ENCODE measurements around the gene KCTD1.

The KCTD1 gene

GRCh38 chr18:26464128-26465011 is 84.0 kb downstream of the KCTD1 start:
- no peak for TF ChIP-seq CTCF (IDR thresholded peaks at IDR 0.05)

GRCh38 chr18:26462355-26462754 is 86.0 kb downstream of the KCTD1 start:
- TF ChIP-seq CTCF (IDR thresholded peaks at IDR 0.05), result no peak

GRCh38 chr18:26461405-26461804 is 86.9 kb downstream of the KCTD1 start:
- no peak for TF ChIP-seq CTCF (IDR thresholded peaks at IDR 0.05)

GRCh38 chr18:26460449-26461091 is 87.8 kb downstream of the KCTD1 start:
- no peak for TF ChIP-seq CTCF (IDR thresholded peaks at IDR 0.05)

- TF ChIP-seq CTCF (IDR thresholded peaks at IDR 0.05), result no peak
Observed at GRCh38 chr18:26459884-26460283, 88.5 kb downstream of the KCTD1 start.

- no peak for TF ChIP-seq CTCF (IDR thresholded peaks at IDR 0.05)
Observed at GRCh38 chr18:26459340-26459739, 89.0 kb downstream of the KCTD1 start.

- TF ChIP-seq CTCF (IDR thresholded peaks at IDR 0.05), result no peak
Observed at GRCh38 chr18:26458526-26459232, 89.7 kb downstream of the KCTD1 start.
